Fibroblast of skin of right quadriceps (primary cell): ENCODE results near the gene NATD1.

Experiments used
- DNase-seq: peaks from one replicate; pipeline ENCODE4 v3.0.0-alpha.2; 2013

NATD1 gene

DNA sequence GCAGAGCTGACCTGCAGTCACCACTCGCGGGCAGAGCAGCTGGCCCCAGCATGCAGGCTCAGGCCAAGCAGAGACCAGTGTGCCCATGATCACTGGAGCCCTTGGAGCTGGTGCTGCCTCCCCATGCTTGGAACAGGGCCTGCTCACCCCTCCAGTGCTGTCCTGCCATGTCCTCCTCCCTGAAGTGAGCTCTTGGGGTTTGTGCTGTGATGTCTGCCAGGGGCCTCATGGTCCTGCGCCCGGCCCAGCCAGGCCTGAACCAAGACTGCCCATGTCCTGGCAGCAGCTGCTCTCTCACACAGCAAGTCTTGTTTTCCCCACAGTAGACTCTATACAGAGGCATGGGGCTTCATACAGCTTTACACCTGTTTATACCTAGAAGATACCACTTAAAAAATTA, 63.8 kb downstream of the NATD1 start:
- no peak for DNase-seq
